Esophagus (tissue), 2 donors: ENCODE measurements around the gene HLA-DOA. TPM values are rescaled to one million over a fixed set of nuclear protein-coding genes. Genes with fewer than 3 reads are reported as not detected.

ENCODE experiments used
- H3K27ac ChIP-seq, 2 donors: one replicate each; pipeline ENCODE4 v1.5.1; 2013; ENCODE audit warnings: low read depth in 2 of 2, mild to moderate bottlenecking in 2 of 2, inconsistent platforms in 1 of 2, low read length in 1 of 2, moderate library complexity in 1 of 2
- H3K27me3 ChIP-seq, 2 donors: one replicate each; pipeline ENCODE4 v1.6.1; 2013; ENCODE audit warnings: low read length in 2 of 2, control low read depth in 1 of 2, mild to moderate bottlenecking in 1 of 2; ENCODE audit not compliant: insufficient read depth in 2 of 2, control insufficient read depth in 1 of 2
- H3K36me3 ChIP-seq, 2 donors: one replicate each; pipeline ENCODE4 v1.6.1; 2013; ENCODE audit warnings: low read length in 1 of 2; ENCODE audit not compliant: control insufficient read depth in 2 of 2, insufficient read depth in 2 of 2
- H3K4me1 ChIP-seq, 2 donors: one replicate each; pipeline ENCODE4 v1.6.1; 2013; ENCODE audit warnings: low read length in 1 of 2; ENCODE audit not compliant: control insufficient read depth in 2 of 2, insufficient read depth in 2 of 2
- H3K4me3 ChIP-seq, 2 donors: one replicate each; pipeline ENCODE4 v1.5.1; 2013; ENCODE audit warnings: low read length in 2 of 2, mild to moderate bottlenecking in 2 of 2, low read depth in 1 of 2, moderate library complexity in 1 of 2
- H3K9me3 ChIP-seq, 2 donors: one replicate each; pipeline ENCODE4 v1.6.1; 2013; ENCODE audit warnings: mild to moderate bottlenecking in 2 of 2, low read depth in 1 of 2, low read length in 1 of 2, moderate library complexity in 1 of 2; ENCODE audit not compliant: control insufficient read depth in 2 of 2, insufficient read depth in 1 of 2
- WGBS, 2 donors: extraction: QIAGEN DNeasy Blood & Tissue Kit; methylation state at CpG; one replicate each; pipeline ENCODE4 v1.1.7; 2013; 5-methylcytosine and 5-hydroxymethylcytosine counted together
- polyA plus RNA-seq, 2 donors: library from polyadenylated mRNA; stranded (reverse); fragments of 200-250 nt; gene quantifications; one replicate each; pipeline ENCODE4 v1.2.3, GENCODE V29; 2013
- donor health status: healthy with polysubstance abuse.
- donor health status: Bipolar disorder and iron deficiency.

HLA-DOA gene
- polyA plus RNA-seq, 2 donors: 0.49 to 1.5 TPM

DNA sequence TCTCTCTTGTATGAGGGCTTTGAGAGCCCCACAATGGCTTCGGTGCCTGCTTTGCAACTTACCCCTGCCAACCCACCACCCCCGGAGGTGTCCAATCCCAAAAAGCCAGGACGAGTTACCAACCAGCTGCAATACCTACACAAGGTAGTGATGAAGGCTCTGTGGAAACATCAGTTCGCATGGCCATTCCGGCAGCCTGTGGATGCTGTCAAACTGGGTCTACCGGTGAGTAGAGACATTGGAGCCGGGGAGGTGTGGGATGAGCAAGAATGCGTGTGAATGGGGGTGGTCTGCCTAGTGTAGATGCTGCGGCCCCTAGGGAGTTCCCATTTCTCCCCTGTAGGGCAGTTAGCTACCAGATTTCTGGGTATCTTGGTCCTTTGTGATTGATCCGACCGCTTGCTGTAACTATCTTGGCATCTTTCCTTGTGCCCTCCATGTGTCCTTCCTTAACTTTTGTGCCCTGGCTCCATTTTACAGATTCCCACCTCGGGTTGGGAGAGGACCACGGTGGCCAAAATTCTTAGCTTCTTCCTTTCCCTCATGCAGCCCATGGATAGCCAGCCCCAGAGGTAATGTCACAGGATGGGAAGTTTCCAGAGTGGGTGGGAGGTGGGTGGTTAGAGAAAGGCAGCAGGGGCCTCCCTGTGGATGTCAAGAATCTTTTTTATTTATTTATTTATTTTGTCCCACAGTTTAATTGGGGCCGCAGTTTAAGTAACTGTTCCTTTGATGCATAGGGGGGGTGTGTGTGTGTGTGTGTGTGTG is 34.7 kb downstream of the HLA-DOA start:
- Histone ChIP-seq H3K9me3 (no peaks in the 10 kb centered on the region), H3K27ac (no peak overlapping the region), H3K27me3 (no peaks in the 10 kb centered on the region), H3K36me3 (peaks cover 33 to 47% of the 10 kb centered on the region in 2 donors), H3K4me3 (peak overlapping the region; percentile 96 to 97), H3K4me1 (peaks cover 0 to 7% of the 10 kb centered on the region in 2 donors)
- 3 to 4% methylated on average over 14 of the region's 14 CpGs for WGBS, 2 donors

DNA sequence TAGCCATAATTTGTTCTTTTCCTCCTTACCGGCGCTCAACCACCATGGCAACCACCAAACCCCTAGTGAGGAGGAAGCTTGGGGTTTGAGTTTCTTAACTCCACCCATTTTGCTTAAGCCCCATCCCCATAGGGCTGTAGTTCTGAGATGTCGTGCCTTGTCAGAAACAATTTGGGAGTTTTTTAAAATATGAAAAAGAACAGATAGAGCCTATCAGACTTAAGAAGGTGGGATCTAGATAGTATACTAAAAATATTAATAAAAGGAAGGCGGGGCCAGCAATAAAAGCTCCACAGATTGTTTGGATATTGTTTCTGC is 35.4 kb downstream of the HLA-DOA start:
- H3K27ac ChIP-seq: no peak overlapping the region
- peaks cover 0 to 7% of the 10 kb centered on the region in 2 donors for H3K4me1 ChIP-seq
- H3K36me3 ChIP-seq: peaks cover 31 to 43% of the 10 kb centered on the region in 2 donors
- no peaks in the 10 kb centered on the region for H3K9me3 ChIP-seq
- peak overlapping the region; percentile 96 to 97 for H3K4me3 ChIP-seq
- 0 to 1% methylated on average over 4 of the region's 4 CpGs for WGBS, 2 donors
- no peaks in the 10 kb centered on the region for H3K27me3 ChIP-seq

DNA sequence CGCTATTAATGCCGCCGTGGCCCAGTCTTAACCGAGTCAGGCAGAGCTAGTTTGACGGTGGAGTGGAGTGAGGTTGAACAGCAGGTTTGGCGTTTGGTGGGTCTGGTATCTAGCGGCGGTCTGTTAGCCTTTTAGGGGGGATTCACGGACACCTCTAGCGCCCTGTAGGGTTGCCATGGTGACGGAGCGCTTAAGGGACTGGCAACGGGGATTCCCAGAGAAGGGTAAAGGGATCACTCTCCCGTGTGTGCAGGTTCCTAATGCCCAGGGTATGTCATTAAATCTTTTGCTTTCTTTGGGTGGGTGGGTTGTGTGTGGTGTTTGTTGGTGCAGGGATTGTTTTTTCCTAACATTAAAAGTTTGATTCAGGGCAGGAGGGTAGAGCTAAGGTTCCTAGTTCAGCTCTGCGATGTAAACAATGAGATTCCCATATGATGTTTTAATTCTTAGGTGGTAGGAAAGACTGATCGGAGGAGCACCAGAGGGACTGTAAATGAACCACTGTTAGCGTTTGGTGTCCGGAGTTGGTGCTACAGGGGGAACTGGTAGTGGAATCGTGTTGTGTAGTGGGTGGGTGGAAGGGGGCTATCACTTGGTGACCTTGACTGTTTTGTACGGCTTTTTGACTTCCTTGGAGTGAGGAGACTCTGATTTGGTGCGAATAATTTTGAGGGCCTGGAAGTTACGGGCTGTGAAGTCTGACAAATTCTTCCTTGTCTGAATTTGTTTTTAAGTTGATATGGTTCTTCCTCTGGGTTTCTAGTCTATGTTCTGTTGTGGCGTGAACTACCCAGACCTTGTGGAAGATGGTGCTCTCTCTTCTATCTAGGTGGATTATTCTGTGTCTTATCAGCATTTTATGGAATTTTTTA is 36.0 kb downstream of the HLA-DOA start:
- no peaks in the 10 kb centered on the region for H3K9me3 ChIP-seq
- H3K27me3 ChIP-seq: no peaks in the 10 kb centered on the region
- 0 to 1% methylated on average over 23 of the region's 23 CpGs for WGBS, 2 donors
- peaks cover 31 to 40% of the 10 kb centered on the region in 2 donors for H3K36me3 ChIP-seq
- H3K4me1 ChIP-seq: peaks cover 0 to 7% of the 10 kb centered on the region in 2 donors
- peak overlapping the region; percentile 96 to 97 for H3K4me3 ChIP-seq
- H3K27ac ChIP-seq: peak overlapping the region; percentile 74 to 100

DNA sequence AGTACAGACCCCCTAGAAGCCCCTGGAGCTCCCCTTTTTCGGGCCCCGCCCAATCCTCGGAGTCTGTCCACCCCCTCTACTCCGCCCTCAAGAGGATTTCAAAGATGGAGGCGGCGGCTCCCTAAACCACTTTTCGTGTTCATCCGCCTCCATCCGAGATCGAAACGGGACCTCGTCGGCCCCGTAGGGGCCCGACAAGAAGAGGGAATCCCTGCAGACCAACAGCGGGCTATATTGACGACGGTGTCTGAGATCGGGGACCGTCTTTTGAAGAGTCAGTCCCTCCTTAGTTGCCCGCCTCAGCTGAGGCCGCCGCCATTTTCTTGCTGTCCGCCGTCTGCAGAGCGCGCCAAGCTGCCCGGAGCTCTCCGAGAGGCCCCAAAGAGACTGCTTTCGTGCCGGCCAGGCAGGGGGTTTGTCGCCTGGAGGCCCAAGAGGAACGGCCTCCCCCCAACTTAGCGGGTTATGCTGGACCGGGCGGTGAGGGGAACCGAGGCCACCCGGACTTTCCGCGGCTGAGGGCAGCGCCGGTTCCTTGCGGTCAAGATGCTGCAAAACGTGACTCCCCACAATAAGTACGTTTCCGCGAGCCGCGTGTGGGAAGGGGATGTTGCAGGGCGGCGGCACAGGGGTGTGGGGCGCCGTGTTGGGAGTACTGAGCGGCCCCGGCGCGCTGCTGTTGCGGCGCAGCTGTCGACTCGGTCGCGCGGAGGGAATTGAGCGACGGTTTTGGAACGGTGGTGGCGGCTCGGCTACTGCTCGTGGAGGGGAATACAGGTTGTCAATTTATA is 36.8 kb downstream of the HLA-DOA start:
- peaks cover 24 to 33% of the 10 kb centered on the region in 2 donors for H3K36me3 ChIP-seq
- H3K27me3 ChIP-seq: no peaks in the 10 kb centered on the region
- peak overlapping the region; percentile 74 to 100 for H3K27ac ChIP-seq
- WGBS, 2 donors: 0% methylated on average over 70 of the region's 70 CpGs
- no peaks in the 10 kb centered on the region for H3K9me3 ChIP-seq
- H3K4me1 ChIP-seq: peaks cover 0 to 7% of the 10 kb centered on the region in 2 donors
- peak overlapping the region; percentile 96 to 97 for H3K4me3 ChIP-seq

DNA sequence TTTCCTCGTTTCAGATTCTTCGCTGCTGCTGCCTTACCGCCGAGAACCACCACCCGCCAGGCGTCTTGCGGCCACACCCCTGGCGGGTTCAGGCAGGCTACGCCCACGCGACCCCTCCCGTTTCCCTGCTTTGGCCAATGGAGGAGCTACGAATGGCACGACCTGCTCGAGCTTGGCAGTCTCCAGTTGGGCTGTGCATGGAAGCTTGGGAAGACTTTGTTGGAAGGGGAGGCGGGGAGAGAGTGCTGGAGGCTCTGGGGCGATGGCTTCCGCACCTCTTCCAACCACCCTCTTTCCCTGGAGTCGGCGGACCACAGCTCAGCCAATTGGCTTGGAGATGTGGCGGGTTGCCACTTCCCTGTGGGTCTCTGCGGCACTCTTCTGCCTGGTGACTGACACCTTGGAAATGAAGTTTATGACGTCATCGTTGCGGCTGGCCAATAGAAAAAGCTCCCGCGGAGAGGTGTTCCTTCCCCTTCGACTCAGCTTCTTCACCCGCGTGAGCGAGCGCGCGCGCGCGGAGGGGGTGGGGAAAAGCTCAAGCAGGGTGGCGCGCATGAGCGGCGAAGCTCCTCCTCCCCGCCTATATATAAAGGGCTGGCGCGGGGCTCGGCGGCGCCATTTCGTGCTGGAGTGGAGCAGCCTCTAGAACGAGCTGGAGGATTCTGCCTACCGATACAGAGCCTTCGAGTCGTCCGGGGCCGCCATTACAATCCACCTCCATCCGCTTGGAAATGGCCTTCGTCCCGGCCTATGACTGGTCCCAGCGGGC is 37.6 kb downstream of the HLA-DOA start:
- peak overlapping the region; percentile 100 for H3K27ac ChIP-seq
- WGBS, 2 donors: 0 to 1% methylated on average over 58 of the region's 58 CpGs
- no peaks in the 10 kb centered on the region for H3K27me3 ChIP-seq
- peak overlapping the region; percentile 96 to 97 for H3K4me3 ChIP-seq
- no peaks in the 10 kb centered on the region for H3K9me3 ChIP-seq
- H3K36me3 ChIP-seq: peaks cover 18 to 27% of the 10 kb centered on the region in 2 donors
- peaks cover 0 to 6% of the 10 kb centered on the region in 2 donors for H3K4me1 ChIP-seq

DNA sequence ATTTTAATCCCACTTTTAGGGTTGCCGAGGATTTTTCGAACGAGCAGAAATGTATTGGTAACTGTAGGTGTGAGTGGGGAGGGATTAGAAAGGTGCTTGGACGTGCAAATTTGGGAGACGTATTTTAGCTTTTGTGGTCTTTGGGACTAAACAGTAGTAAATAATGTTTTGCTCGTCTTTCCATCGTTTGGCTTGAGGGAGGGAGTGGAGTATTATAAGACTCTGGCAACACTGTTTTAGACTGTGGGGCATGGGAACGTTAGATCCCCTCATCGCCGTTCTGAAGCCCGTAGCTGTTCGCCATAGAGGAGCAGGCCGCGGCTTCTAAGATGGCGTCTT is 38.2 kb downstream of the HLA-DOA start:
- 0% methylated on average over 15 of the region's 15 CpGs for WGBS, 2 donors
- H3K4me3 ChIP-seq: peak overlapping the region; percentile 77 to 95
- peak overlapping the region; percentile 100 for H3K27ac ChIP-seq
- H3K27me3 ChIP-seq: no peaks in the 10 kb centered on the region
- peaks cover 0 to 3% of the 10 kb centered on the region in 2 donors for H3K4me1 ChIP-seq
- H3K9me3 ChIP-seq: no peaks in the 10 kb centered on the region
- H3K36me3 ChIP-seq: peaks cover 12 to 22% of the 10 kb centered on the region in 2 donors

DNA sequence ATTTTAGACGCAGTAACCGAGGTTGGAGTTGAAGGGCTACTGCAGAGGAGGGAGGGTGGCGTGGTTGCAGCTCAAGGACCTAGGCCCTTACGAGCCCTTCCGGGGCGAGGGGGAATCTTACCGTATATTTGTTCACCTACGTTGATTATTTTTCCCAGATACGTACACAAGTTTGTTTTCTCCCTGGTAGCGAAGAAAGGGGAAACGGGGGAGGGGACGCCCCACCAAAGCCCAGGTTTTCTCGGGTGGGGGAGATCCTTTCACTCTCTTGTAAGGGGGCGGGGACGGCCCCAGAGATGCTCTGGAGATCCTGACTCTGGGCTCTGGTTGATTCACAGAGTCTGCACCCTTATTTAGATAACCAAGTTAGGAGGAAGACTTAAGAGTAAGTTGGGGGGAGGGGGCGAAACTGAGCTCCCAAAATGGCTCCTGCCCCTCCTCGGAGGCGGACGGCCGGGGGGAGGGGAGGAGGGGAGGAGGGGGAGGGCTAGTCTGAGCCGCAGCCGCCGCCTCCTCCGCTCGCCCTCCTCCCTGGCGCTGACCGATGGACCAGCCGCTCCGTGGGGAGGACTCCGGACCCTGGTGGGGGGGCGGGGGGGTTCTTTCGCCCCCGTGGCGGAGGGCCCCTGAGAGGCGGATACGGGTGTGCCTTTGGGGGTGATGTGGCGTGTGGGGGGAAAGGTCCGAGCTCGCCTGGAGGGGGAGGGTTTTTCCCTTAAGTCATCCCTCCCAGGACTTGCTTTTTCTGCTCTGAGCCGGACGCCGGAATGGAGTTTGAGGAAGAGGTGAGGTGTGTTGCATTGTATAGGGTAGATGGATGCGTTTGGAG is 38.8 kb downstream of the HLA-DOA start:
- Histone ChIP-seq H3K27me3 (no peaks in the 10 kb centered on the region), H3K4me1 (peaks cover 0 to 3% of the 10 kb centered on the region in 2 donors), H3K36me3 (peaks cover 7 to 17% of the 10 kb centered on the region in 2 donors), H3K9me3 (no peaks in the 10 kb centered on the region), H3K4me3 (peak overlapping the region; percentile 77 to 95), H3K27ac (peak overlapping the region; percentile 100)
- 0 to 1% methylated on average over 27 to 43 of the region's 43 CpGs for WGBS, 2 donors

DNA sequence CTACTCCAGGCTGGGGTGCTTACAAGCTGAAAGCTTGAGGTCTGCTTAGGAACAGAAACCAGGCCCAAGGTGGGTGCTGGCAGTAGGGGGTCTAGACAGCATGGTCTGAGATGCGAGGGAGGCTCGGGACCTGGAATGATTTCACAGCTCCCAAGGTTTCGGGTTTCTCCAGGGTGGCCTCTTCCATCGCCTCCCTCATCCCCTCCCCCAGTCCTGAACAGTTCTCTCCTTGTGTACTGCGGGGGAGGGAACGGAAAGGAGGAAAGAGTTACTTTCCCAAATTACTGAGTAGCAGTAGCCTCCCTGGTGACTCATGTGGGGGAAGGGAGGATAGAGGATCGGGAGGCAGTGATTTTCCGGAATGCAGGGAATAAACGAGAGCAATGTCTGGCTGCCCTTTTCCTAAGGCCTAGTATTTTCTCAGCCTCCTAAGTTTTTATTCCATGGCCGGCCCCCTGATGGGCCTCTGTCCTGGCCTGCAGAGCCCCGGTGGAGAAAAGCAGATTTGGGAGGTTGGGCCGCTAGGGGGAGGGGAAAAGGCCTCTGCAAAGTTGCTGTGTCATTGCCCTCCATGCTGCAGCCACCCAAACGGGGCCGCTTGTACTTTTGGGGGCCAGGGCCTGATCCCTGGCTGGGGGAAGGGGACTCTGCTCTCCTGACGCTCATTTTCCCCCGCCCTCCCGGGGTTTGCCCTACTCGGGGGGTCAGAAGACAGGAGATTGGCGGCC is 39.5 kb downstream of the HLA-DOA start:
- H3K36me3 ChIP-seq: peaks cover 7 to 16% of the 10 kb centered on the region in 2 donors
- WGBS, 2 donors: 0 to 1% methylated on average over 17 to 19 of the region's 19 CpGs
- peaks cover 0 to 2% of the 10 kb centered on the region in 2 donors for H3K4me1 ChIP-seq

More for the DNA sequence above, 39.5 kb downstream of the HLA-DOA start:
- Histone ChIP-seq H3K9me3 (no peaks in the 10 kb centered on the region), H3K4me3 (peak overlapping the region; percentile 77 to 95), H3K27me3 (no peaks in the 10 kb centered on the region), H3K27ac (peak overlapping the region; percentile 100)
